MM.1S (cell line): Measurements from ENCODE around the gene FOXP1.

Source experiments
- DNase-seq: peaks from one replicate; pipeline ENCODE4 v3.0.0-alpha.2; 2015
- H2AFZ ChIP-seq: fragments of 300-600 bp; sonication (generic); 2 replicates; pipeline ENCODE4 v1.6.0; 2016; ENCODE audit warnings: antibody characterized with exemption, low read length
- H3F3A ChIP-seq: fragments of 300-600 bp; sonication (generic); 2 replicates; pipeline ENCODE4 v1.6.1; 2016; ENCODE audit warnings: mild to moderate bottlenecking, antibody characterized with exemption, low read length, moderate library complexity, mixed read lengths; ENCODE audit not compliant: insufficient read depth
- H3K27ac ChIP-seq: fragments of 300-600 bp; sonication (generic); 2 replicates; pipeline ENCODE4 v1.5.1; 2016; ENCODE audit warnings: mild to moderate bottlenecking, low read length
- H3K27me3 ChIP-seq: fragments of 300-600 bp; sonication (generic); replicated peaks from 2 replicates; pipeline ENCODE4 v1.6.0; 2016; ENCODE audit warnings: low read length; ENCODE audit not compliant: insufficient read depth
- H3K36me3 ChIP-seq: fragments of 300-600 bp; sonication (generic); replicated peaks from 2 replicates; pipeline ENCODE4 v1.6.1; 2016; ENCODE audit warnings: mild to moderate bottlenecking, low read length, mixed read lengths; ENCODE audit not compliant: insufficient read depth
- H3K4me1 ChIP-seq: fragments of 300-600 bp; sonication (generic); 2 replicates; pipeline ENCODE4 v1.6.1; 2016; ENCODE audit warnings: low read length, mixed read lengths
- H3K4me2 ChIP-seq: fragments of 300-600 bp; sonication (generic); 2 replicates; pipeline ENCODE4 v1.6.0; 2016; ENCODE audit warnings: low read depth, low read length
- H3K4me3 ChIP-seq: fragments of 300-600 bp; sonication (generic); 2 replicates; pipeline ENCODE4 v1.5.1; 2016; ENCODE audit warnings: low read length, mixed read lengths
- H3K79me2 ChIP-seq: fragments of 300-600 bp; sonication (generic); 2 replicates; pipeline ENCODE4 v1.6.1; 2016; ENCODE audit warnings: mixed run types, low read length, mixed read lengths
- H3K9ac ChIP-seq: fragments of 300-600 bp; sonication (generic); 2 replicates; pipeline ENCODE4 v1.6.1; 2016; ENCODE audit warnings: low read length, mixed read lengths
- H3K9me2 ChIP-seq: fragments of 300-600 bp; sonication (generic); replicated peaks from 2 replicates; pipeline ENCODE4 v1.6.1; 2016; ENCODE audit warnings: mild to moderate bottlenecking, low read length, mixed read lengths; ENCODE audit not compliant: insufficient read depth
- H3K9me3 ChIP-seq: fragments of 300-600 bp; sonication (generic); replicated peaks from 2 replicates; pipeline ENCODE4 v1.6.1; 2016; ENCODE audit warnings: mild to moderate bottlenecking, low read length, mixed read lengths; ENCODE audit not compliant: insufficient read depth
- H4K20me1 ChIP-seq: fragments of 300-600 bp; sonication (generic); 2 replicates; pipeline ENCODE4 v1.6.1; 2016; ENCODE audit warnings: mild to moderate bottlenecking, low read length, moderate library complexity, mixed read lengths; ENCODE audit not compliant: insufficient read depth
- EZH2 ChIP-seq: fragments of 300-600 bp; sonication (generic); optimal IDR thresholded peaks from 2 replicates; pipeline ENCODE3; 2017; ENCODE audit warnings: low read depth, mild to moderate bottlenecking, antibody characterized with exemption, low read length, mixed read lengths
- EZH2phosphoT487 ChIP-seq: fragments of 300-600 bp; sonication (generic); IDR thresholded peaks from 2 replicates; pipeline ENCODE4 v1.6.1; 2018; ENCODE audit warnings: antibody characterized with exemption, low read length
- TF ChIP-seq, protein P1 (sequence below): fragments of 300-600 bp; sonication (generic); IDR thresholded peaks from 2 replicates; pipeline ENCODE4 v1.5.1; 2016; ENCODE audit warnings: antibody characterized with exemption, low read length, mixed read lengths

FOXP1 gene

DNA sequence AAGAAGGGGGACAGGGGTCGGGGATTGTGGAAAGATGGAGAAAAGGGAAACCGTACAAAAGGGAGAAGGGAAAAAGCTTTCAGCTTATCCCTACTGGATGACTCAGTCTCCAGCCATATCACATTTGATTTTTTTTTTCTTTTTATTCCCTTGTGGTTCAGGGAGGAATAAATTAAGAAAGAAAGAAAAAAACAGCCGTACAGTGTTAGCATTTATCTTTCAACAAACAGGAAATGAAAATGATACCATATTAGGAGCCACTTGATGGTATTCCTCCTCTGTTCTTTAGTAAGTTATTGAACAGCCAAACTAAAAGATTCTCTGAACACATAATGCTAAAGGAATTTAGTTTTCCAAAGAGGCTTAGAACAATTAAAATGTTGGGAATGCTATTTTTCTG lies 594.4 kb downstream of the FOXP1 start:
- no peak for DNase-seq
- no peaks in the 10 kb centered on the region for H4K20me1 ChIP-seq
- H3K36me3 ChIP-seq, result peaks cover 20% of the 10 kb centered on the region; the same call in 1 of the 2 replicates
- H3K27ac ChIP-seq, result no peak overlapping the region
- H3K4me2 ChIP-seq, result no peak overlapping the region
- no peak overlapping the region for H2AFZ ChIP-seq
- H3K4me3 ChIP-seq, result no peak overlapping the region
- H3K9me2 ChIP-seq, result no peaks in the 10 kb centered on the region
- 0 out of 2 replicates have a peak, but pooled peaks cover 3% of the 10 kb centered on the region for H3K79me2 ChIP-seq
- peaks cover 5% of the 10 kb centered on the region; the same call in 1 of the 2 replicates for H3K4me1 ChIP-seq
- TF ChIP-seq EZH2 (no peak), EZH2phosphoT487 (no peak)
- TF ChIP-seq, protein P1, sequence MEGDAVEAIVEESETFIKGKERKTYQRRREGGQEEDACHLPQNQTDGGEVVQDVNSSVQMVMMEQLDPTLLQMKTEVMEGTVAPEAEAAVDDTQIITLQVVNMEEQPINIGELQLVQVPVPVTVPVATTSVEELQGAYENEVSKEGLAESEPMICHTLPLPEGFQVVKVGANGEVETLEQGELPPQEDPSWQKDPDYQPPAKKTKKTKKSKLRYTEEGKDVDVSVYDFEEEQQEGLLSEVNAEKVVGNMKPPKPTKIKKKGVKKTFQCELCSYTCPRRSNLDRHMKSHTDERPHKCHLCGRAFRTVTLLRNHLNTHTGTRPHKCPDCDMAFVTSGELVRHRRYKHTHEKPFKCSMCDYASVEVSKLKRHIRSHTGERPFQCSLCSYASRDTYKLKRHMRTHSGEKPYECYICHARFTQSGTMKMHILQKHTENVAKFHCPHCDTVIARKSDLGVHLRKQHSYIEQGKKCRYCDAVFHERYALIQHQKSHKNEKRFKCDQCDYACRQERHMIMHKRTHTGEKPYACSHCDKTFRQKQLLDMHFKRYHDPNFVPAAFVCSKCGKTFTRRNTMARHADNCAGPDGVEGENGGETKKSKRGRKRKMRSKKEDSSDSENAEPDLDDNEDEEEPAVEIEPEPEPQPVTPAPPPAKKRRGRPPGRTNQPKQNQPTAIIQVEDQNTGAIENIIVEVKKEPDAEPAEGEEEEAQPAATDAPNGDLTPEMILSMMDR, result no peak
- no peaks in the 10 kb centered on the region for H3F3A ChIP-seq
- H3K27me3 ChIP-seq, result no peaks in the 10 kb centered on the region
- no peaks in the 10 kb centered on the region for H3K9me3 ChIP-seq
- no peak overlapping the region for H3K9ac ChIP-seq

DNA sequence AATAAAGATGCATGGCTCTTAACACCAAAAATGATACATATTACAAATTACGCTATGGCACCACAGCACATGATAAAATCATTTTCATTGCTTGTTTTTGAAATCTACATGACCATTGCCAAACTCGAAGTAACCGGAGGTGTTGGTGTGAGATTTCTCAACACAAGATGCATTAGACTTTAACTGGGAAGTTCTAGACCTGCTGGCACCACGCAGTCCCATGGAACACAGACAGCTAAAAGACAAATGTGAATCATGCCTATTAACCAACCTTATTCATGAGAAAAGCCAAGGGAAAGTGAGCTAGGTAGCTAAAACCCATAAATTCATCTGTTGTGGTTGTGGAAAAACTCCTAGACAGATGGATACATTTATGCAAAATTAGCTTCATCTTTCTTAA lies 595.4 kb downstream of the FOXP1 start:
- Histone ChIP-seq H3K27ac (no peak overlapping the region), H3K4me3 (no peak overlapping the region), H4K20me1 (no peaks in the 10 kb centered on the region), H3K9ac (no peak overlapping the region), H3K4me1 (peaks cover 15% of the 10 kb centered on the region; the same call in 1 of the 2 replicates), H3K9me2 (no peaks in the 10 kb centered on the region), H3K79me2 (0 out of 2 replicates have a peak, but pooled peaks cover 3% of the 10 kb centered on the region), H3F3A (peaks cover 6% of the 10 kb centered on the region), H2AFZ (no peak overlapping the region), H3K9me3 (no peaks in the 10 kb centered on the region), H3K36me3 (peaks cover 20% of the 10 kb centered on the region; the same call in 1 of the 2 replicates), H3K4me2 (no peak overlapping the region), H3K27me3 (no peaks in the 10 kb centered on the region)
- TF ChIP-seq EZH2, result no peak
- no peak for TF ChIP-seq EZH2phosphoT487
- TF ChIP-seq, protein P1, result no peak
- no peak for DNase-seq

DNA sequence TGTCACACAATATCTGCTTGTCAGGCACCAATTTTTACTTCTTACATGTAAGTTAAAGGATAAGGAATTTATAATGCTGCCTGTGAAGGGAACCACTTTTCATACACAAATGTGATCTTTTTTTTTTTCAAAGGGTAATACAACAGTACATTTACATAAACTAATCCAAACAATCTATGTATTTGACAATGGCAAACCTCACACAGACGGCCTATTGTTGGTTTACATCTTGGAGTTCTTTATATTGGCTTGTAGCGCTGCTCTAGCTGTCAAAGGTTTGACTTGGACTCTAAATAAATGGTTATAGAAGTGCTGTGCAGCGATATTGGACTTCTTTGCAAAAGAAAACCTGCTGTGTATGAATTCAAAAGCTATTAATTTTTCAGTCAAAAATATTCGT lies 598.0 kb downstream of the FOXP1 start:
- no peaks in the 10 kb centered on the region for H4K20me1 ChIP-seq
- no peak for DNase-seq
- H3K9me3 ChIP-seq, result no peaks in the 10 kb centered on the region
- no peak overlapping the region for H2AFZ ChIP-seq
- H3K27me3 ChIP-seq, result no peaks in the 10 kb centered on the region
- peaks cover 20% of the 10 kb centered on the region; the same call in 1 of the 2 replicates for H3K36me3 ChIP-seq
- TF ChIP-seq, protein P1, result no peak
- TF ChIP-seq EZH2, result no peak
- no peak for TF ChIP-seq EZH2phosphoT487
- H3K4me1 ChIP-seq, result peaks cover 37% of the 10 kb centered on the region
- peaks cover 30% of the 10 kb centered on the region for H3F3A ChIP-seq
- H3K27ac ChIP-seq, result no peak overlapping the region
- 0 out of 2 replicates have a peak, but pooled peaks cover 8% of the 10 kb centered on the region for H3K79me2 ChIP-seq
- H3K4me3 ChIP-seq, result no peak overlapping the region
- no peak overlapping the region for H3K4me2 ChIP-seq
- H3K9me2 ChIP-seq, result no peaks in the 10 kb centered on the region
- H3K9ac ChIP-seq, result no peak overlapping the region
